GM08714 (cell line): ENCODE measurements around the gene DNAJC8.

ENCODE experiments used
- H3K4me3 ChIP-seq: fragments of 200-500 bp; sonication (Bioruptor generic); 2 replicates; pipeline ENCODE4 v1.5.1; 2014; ENCODE audit warnings: mild to moderate bottlenecking, low read length, inconsistent platforms
- ZNF274 ChIP-seq: IDR thresholded peaks from 2 replicates; pipeline ENCODE4 v1.6.1; 2012; ENCODE audit warnings: mild to moderate bottlenecking, low read depth, low read length

The DNAJC8 gene

GRCh38 chr1:28176492-28177470 is 56.0 kb downstream of the DNAJC8 start, which contains the start of gene PTAFR:
Gene PTAFR, minus strand, starts transcription at chr1:28176690. Its CDS starts 25,669 bp downstream, at chr1:28151021.
- no peak for TF ChIP-seq ZNF274
- peak within 1 kb of the TSS; percentile 32 for H3K4me3 ChIP-seq

- peak overlapping the region; percentile 32 for H3K4me3 ChIP-seq
- no peak for TF ChIP-seq ZNF274
These were observed 56.8 kb downstream of the DNAJC8 start for GRCh38 chr1:28175955-28176485.

GRCh38 chr1:28173980-28174297 is 58.9 kb downstream of the DNAJC8 start:
- no peak overlapping the region for H3K4me3 ChIP-seq
- no peak for TF ChIP-seq ZNF274

- no peak for TF ChIP-seq ZNF274
- no peak overlapping the region for H3K4me3 ChIP-seq
These were observed 59.5 kb downstream of the DNAJC8 start for GRCh38 chr1:28173151-28173979.

GRCh38 chr1:28172713-28173150 is 60.1 kb downstream of the DNAJC8 start:
- H3K4me3 ChIP-seq: no peak overlapping the region
- TF ChIP-seq ZNF274: no peak

- no peak overlapping the region for H3K4me3 ChIP-seq
- no peak for TF ChIP-seq ZNF274
These were observed 61.6 kb downstream of the DNAJC8 start for GRCh38 chr1:28171246-28171645.

GRCh38 chr1:28170001-28170596 is 62.7 kb downstream of the DNAJC8 start:
- H3K4me3 ChIP-seq: no peak overlapping the region
- no peak for TF ChIP-seq ZNF274

- H3K4me3 ChIP-seq: no peak overlapping the region
- TF ChIP-seq ZNF274: no peak
These were observed 69.2 kb downstream of the DNAJC8 start for GRCh38 chr1:28163496-28164161.

GRCh38 chr1:28162151-28162550 is 70.7 kb downstream of the DNAJC8 start:
- TF ChIP-seq ZNF274: no peak
- no peak overlapping the region for H3K4me3 ChIP-seq

- no peak for TF ChIP-seq ZNF274
These were observed 71.1 kb downstream of the DNAJC8 start for GRCh38 chr1:28161751-28162150.

GRCh38 chr1:28160782-28161266 is 72.0 kb downstream of the DNAJC8 start:
- TF ChIP-seq ZNF274: no peak
- no peak overlapping the region for H3K4me3 ChIP-seq

More at GRCh38 chr1:28161751-28162150, 71.1 kb downstream of the DNAJC8 start:
- H3K4me3 ChIP-seq: no peak overlapping the region

- H3K4me3 ChIP-seq: no peak overlapping the region
- TF ChIP-seq ZNF274: no peak
These were observed 73.1 kb downstream of the DNAJC8 start for GRCh38 chr1:28159680-28160079.

- H3K4me3 ChIP-seq: no peak overlapping the region
- no peak for TF ChIP-seq ZNF274
These were observed 73.6 kb downstream of the DNAJC8 start for GRCh38 chr1:28159243-28159642.

- no peak overlapping the region for H3K4me3 ChIP-seq
- no peak for TF ChIP-seq ZNF274
These were observed 74.9 kb downstream of the DNAJC8 start for GRCh38 chr1:28157894-28158293.
